Neural progenitor cell (in vitro differentiated cells): ENCODE measurements around the gene PHEX.

Experiments used
- CTCF ChIP-seq: fragments of 200-600 bp; sonication (generic); IDR thresholded peaks from 2 replicates; pipeline ENCODE4 v1.5.1; 2017; ENCODE audit warnings: antibody characterized with exemption, mild to moderate bottlenecking
- EZH2 ChIP-seq: fragments of 200-600 bp; sonication (generic); IDR thresholded peaks from 2 replicates; pipeline ENCODE4 v1.6.1; 2017; ENCODE audit warnings: antibody characterized with exemption, mild to moderate bottlenecking, moderate library complexity
- EZH2phosphoT487 ChIP-seq: fragments of 200-600 bp; sonication (generic); IDR thresholded peaks from 2 replicates; pipeline ENCODE4 v1.6.1; 2017; ENCODE audit warnings: antibody characterized with exemption

DNA sequence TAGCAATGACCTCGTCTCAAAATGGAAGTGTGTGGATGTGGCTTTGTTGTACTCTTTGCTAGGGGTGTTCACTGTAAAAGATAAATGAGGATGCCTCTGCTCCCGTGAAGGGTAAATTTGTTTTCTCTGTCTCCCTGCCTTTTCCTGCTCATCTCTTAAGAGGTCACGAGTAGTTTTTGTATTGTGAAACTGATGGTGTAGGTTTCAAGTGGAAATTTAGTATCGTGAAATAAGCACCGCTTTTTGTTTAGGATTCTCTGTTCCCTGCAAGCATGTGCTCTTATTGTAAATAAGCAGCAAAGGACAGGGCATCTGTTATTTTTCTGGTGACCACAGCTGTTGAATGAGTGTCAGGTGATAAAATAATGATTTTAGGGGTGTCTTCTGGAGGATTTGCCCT, 104.6 kb downstream of the PHEX start:
- TF ChIP-seq CTCF (no peak), EZH2 (no peak), EZH2phosphoT487 (no peak)
